GM21367 (cell line): ENCODE results near the gene NOL8.

Experiments used
- ATAC-seq: cut with Tn5 transposase; IDR thresholded peaks from one replicate; pipeline ENCODE4 v1.9.1; 2021; ENCODE audit not compliant: unreplicated experiment

NOL8 gene

DNA sequence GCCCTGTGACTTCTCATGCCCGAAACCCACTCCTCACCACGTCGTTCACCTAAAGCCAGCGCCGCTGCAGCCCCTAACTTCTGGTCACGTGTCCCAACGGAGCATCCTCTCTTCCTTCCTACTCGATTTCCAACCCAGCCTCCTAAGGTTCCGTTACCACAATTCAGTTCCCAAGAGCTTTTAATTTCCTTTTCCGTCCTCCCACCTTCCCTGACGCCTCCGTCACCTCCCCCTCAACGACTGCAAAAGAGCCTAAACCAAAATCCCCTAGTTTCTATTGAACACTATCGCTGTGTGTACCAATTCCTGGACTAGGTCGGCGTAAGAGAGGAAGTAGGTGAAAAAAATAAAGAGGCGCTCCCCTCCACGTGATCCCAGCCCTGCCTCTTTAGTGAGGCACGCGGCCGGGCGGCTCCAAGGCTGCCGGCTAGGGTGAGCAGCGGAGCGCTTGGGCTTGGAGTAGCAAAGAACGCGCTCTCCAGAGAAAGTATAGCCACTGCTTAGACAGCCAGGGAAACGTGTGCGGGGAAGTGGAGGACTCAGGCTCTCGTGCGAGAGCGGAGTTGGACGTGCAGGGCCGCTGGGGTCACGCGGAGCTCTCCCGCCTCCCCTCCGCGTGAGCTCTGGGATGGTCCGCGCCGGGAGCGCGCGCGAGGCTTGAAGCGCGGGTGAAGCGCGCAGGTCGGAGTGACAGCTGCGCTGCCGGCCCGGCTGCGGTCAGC is at the start of gene NOL8, which contains the start of gene CENPP:
Gene NOL8 (minus strand): TSS at position 82 of the 722 bp plus-strand sequence. CDS start 1,189 bp downstream, outside the sequence.
Gene CENPP (plus strand): TSS at position 685 of the 722 bp plus-strand sequence.
- ATAC-seq: peak; percentile 83

DNA sequence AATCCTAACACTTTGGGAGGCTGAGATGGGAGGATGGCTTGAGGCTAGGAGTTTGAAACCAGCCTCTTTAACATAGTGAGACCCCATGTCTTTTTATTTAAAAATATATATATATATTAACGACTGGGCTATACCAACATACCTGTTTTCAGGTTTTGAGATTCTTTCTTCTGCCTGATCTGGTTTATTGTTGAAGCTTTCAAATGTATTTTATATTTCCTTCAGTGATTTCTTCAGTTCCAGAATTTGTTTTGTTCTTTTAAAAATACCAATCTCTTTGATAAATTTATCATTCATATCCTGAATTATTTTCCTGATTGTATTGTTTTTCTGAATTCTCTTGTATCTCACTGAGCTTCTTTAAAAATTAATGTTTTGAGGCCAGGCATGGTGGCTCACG is 48.0 kb upstream of the NOL8 start:
- ATAC-seq: no peak

DNA sequence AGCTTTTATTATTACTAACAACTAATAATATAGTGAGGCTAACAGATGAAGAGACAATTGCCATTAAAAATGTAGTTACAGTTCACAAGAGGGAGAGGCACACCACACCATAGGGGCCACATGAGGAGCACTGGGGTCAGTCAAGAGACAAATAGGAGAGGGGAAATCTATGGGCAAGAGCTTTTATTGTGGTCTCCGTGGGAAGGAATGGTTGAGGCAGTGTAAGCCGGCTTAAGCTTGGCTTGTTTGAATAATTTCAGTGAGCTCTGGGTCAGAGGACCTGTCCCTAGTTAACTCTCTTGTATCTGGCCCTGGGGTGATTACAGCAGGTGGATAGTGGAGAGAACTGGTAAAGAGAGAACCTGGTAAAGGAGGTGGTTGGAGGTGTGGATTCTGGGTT is 43.9 kb upstream of the NOL8 start:
- ATAC-seq: no peak

DNA sequence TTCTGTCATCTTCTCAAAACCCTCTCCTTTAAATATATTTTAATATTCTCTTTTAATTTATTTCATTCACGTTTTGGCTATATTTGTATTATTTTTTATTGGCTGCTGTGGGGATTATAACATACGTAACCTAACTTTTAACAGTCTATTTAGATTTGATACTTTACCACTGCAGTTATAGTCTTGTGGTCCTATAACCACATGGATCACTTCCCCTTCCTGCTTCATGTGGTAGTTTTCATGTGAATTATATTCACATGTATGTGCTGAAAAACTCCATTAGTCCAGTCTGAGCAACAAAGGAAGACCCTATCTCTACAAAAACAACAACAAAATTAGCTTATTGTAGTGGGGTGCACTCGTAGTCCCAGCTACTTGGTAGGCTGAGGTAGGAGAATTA is 34.9 kb upstream of the NOL8 start:
- no peak for ATAC-seq

DNA sequence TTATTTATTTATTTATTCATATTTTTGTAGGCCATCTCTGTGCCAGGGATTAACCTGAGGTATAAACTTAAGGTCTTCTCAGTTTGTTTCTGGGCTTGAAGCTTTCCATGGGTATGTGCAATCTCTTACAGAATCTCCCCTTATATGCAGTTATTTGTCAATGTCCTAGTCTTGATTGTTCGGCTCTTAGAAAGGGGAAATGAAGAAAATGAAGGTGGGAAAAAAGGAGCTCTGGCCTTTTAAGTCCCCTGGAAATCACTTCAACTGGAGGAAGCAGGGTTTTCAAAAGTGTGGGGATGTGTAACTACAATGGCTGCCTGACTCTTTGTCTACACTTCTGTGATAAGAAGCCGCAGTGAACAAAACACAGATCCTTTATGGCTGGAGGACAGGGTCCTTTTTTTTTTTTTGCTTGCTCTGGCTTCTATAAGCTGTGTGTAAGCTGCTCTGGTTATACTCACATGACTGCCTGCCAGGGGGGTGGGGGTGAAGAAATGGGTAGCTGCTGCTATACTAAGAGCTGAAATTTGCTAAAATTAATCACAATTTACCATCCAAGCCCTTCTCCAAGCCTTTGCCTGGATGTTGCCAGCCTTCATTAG is 34.3 kb upstream of the NOL8 start:
- no peak for ATAC-seq

DNA sequence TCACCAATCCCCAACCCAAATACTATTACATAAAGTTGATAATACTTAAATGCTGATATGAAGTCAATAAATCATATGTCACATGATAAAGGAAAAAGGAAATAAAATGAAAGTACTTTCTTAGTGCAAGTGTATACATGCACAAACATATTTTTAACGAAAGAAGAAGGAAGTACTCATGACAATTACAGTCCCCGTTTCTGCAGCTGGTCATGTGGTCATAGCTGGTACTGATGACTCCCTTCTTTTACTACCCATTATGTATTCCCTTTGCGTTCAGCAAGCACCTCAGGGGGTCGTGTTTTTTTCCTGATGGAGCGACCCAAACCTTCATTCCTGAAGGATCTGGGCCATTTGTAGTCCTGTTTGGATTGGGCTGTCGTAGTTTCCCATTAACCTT is 27.9 kb upstream of the NOL8 start:
- no peak for ATAC-seq

DNA sequence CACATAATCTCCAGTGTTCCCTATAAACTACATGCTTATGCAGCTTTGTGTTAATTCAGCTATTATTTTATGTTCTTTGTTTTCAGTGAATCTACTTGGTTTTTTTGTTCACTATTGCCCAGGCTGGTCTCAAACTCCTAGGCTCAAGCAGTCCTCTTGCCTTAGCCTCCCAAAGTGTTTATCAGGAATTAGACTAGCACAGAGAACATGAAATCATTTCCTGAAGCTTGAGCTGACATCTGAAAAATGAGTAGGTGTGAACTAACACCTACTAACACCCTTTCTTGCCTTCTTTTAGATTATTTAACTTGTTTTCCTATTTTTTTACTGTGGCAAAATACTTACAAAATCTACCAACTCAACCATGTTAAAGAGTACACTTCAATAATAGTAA is 25.6 kb upstream of the NOL8 start:
- no peak for ATAC-seq

DNA sequence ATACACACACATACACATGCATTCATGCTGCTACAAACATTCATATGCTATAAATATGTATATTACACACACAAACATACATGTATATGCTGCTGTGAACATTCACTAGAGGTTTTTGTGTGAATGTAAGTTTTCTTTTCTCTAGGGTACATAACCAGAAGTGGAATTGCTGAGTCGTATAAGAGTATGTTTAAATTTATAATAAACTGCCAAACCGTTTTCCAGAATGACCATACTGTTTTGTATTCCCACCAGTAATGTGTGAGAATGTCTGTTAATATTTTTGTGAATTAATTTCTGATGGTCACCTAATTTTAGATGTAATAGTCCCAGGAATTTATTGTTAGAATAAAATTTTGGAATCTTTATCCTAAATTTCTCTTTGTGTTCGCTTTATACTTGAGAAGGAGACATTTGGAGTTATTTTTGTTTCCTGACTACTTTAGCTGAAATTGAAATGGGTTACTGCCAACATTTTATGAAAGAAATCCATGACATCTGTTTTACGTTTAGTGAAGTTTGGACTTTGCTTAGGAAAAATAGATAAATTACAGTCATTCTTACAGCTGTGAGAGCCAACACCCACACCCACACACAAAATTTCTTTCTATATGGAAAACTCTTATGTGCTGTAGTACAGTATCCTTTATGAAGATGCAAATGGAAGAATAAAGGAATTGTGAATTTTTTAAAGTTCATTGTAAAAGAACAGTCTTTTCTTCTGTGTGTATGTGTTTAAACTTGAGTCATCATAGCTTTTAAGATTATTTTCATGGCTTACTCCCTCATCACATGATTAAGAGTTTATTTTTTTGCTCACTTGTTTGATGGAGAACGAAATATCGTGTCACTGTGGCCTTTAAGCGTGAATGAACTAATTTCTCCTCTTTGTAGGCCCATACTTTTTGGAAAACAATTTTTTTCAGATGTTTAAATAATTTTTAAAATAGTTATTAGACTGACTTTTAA is 24.9 kb upstream of the NOL8 start:
- no peak for ATAC-seq

DNA sequence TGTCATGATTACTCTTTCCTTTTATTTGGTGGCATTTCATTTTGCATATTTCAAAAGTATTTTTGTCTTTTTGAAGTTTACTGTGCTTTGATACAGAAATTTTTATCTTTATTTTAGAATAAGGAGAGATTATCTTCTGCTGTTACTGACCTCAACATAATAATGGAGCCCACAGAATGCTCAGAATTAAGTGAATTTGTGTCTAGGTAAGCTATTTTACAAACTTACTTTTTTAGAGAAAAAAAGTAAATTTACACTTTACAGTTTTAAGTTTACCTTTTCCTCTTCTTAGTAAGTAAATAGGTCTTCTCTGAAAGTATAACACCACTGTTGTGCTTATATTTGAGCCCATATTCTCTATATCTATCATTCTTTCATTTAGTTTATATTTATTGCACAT is 20.4 kb upstream of the NOL8 start:
- no peak for ATAC-seq

DNA sequence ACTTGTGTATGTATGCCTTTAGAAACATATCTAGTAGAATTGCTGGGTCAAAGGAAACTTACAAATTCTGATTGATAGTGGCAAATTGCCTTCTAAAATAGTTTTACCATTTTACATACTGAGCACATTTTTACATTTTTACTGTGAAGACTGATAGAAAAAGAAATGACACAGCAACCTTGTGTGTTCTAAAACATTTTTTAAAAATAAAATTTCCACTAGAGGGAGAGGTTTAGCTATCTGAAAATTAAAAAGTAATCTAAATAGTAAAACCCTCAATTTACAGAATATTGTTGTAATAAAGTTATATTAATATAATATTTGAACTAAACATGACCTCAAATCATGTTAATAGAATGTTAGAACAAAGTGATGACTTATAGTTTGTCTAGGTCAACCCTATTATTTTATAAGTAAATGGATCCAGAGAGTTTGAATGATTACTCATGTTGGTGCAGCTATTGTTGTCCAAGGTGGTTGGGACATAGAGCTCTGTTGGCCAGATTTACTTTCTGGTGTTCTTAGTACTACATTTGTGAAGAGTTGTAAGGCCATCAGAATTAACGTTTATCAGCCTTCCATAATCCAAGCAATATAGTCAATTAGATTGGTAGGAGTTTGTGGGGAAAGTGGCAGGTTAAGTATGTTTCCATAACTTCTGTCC is 17.8 kb upstream of the NOL8 start:
- no peak for ATAC-seq

DNA sequence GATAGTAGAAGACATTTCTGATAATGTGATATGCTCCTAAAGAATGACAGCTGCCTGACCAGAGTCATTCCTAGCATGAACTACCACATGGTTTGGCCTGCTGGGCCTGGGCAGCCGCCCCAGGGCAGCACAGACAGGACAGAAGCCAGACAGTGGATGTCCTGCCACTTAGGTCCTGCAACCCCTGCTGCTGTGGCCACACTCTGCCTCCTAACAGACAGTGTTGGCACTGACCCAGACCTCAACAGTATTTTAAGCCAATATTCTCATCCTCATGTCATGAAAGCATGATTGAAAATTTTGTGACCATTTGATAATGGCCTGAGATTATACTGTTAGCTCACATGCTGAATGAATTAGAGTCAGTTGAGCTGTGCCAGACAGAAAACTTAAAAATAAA is 16.4 kb upstream of the NOL8 start:
- no peak for ATAC-seq

DNA sequence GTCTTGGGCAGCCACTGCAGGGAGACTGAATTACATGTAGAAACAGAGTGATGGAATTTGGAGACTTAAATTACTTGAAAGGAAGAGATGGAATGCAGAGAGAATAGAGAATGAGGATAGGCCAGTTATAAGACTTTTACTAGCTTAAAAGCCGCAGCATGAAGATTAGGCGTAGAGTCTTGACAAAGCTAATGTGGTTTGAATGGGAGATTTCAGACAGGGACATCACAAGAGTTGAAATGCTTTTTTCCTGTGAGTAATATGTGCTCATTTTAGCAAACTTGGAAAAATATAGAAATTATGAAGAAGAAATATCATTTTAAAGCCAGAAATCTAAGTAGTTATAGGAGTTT is 8.1 kb upstream of the NOL8 start:
- ATAC-seq: no peak

DNA sequence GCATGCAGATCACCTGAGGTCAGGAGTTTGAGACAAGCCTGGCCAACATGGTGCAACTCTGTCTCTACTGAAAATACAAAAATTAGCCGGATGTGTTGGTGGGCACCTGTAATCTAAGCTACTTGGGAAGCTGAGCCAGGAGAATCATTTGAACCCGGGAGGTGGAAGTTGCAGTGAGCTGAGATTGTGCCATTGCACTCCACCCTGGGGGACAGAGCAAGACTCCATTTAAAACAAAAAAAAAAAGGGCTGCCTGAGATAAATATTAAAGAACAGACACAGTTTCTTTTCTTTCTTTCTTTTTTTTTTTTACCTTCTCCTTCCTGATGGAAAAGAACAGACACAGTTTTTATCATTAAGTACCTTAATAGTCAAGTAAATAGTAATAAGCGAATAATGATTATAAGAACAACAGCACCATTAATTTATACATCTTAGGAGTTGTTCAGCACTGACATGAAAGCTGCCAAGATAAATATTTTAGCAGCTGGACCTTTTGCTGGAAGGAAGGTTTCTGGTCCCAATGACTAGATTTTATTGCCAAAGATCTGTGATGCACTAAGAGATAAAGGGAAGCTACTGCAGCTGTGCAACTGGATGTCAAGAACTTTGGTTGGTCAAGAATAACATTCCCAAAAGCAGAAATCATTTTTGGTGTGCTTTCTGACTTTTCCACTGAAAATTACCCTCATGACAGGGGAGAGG is 7.6 kb upstream of the NOL8 start:
- no peak for ATAC-seq

DNA sequence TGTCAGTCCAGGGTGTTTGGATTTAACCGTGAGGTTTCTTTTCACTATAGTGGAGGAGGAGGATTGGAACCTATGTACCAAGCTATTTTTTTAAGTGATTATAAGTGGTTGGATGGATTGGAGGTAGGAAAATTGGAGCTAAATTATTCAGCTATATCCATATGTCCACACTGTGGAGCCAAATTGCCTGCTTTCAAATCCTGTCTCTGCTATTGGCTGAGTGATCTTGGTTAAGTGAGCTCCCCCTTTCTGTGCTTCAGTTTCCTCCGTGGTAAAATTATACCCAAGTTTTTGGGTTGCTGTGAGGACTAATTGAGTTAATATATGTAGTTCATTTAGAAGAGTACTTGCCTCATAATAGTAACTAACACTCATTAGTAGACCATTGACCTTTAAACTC is 3.1 kb upstream of the NOL8 start:
- ATAC-seq: no peak

DNA sequence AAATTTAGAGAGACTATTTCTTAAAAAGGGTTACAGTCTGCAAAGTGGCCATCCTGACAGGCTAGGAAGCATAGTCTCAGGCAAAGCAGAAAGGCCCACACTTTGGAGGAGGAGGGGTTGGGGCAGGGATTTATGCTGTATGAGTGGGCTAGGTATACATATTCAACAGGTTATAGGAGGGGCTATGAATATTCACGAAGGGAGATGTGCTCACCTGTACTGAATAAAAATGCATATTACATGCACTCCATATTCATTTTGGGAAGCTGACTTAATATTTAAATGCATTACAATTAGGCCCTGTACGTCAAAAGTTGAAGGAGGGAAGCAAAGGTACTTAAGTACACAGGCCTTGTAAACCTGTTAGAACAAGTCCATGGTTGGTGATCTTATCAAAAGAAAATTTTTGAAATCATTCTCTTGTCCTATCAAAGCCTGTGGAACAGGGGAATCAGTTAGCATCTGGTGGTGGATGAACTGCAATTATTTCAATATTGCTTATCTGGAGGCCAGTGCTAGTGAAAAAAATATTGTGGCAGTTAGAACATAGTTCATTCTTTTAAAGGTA is 2.2 kb upstream of the NOL8 start:
- no peak for ATAC-seq

DNA sequence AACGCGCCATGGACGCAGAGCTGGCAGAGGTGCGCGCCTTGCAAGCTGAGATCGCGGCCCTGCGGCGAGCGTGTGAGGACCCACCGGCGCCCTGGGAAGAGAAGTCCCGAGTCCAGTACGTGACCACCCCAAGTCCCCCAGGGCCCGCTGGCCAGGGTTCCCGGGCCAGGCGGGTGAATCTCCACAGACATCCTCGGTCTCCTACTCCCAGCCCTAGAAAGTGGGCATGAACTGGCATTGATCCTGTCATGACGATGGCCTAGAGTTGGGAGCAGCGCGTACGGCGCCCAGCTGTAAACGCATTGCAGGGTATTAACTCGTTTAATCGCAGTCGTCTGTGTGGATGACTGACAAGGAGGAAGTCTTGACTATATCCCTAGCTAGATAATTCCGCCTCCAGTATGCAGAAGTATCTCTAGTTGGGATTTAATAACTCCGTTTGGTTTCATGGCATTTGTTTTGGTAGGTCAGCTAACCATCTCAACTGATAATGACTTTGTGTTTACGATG is 896 bp upstream of the NOL8 start:
- ATAC-seq: no peak

DNA sequence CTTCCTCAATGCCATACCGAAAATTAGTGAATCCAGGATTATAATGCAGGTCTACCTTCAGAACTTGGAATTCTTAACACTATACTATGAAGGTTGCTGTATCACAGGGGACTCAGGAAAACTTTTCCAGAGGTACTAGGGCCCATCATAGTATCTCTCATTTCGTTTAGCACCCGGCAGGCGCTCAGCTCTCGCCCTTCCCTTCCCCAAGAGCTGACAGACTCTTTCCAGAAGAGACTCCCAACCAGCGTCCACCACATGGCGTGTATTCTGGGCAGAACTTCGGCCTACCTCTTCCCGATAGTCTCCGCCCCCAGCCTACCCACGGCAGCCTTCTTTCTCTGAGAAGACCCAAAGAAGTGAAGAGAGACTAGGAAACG is 271 bp downstream of the NOL8 start:
- ATAC-seq: no peak

DNA sequence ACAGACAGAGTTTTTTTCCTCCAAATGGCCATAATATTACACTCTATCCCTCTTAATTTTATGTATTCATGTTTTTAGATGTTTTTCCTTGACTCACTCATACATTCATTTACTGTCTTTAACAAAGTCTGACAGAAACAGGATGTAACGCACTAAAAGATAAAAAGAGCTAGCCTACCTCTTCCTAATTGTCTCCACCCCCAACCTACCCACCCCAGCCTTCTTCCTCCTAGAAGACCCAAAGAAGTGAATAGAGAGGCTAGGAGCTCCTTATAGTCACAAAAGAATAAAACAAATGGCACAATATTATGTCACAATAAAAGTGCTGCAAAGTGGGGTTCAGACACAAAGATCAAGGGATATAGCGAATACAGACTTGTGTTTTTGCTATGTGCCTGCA is 719 bp downstream of the NOL8 start:
- no peak for ATAC-seq

DNA sequence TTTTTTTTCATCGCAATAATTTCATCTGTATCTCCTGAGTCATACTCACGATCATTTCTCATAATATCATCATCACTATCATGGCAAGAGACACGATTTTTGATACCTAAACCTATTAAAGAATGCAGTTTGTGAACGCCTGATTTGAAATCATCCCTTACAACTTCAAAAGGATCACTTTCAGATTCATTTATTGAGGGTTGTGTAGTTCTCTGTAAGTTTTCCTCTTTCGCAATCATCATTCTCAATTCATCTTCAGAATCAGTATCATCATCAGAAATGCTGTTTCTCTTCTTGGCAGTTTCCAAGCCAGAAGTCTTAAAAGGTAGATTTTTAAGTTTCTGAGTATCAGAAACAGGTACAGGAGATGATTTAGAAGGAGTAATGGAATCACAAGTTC is 9.7 kb downstream of the NOL8 start:
- no peak for ATAC-seq

DNA sequence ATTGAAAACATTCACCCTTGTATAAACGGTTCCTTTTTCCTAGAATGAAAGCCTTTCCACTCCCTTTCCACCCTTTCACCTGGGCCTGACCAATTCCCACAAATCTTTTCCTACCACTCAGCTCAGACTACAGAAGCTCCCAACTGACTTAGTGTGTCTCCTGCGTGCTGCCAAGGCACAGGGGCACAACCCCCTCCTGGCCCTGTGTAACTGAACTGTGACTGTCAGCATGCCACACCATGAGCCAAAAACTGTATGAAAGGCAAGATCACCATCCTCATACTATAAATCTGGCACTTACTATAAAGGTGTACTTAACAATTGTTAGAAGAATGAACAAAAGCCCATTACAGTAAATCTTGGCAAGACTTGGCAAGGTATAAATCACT is 11.5 kb downstream of the NOL8 start:
- no peak for ATAC-seq
